Measurements from ENCODE around the gene DNAJC1.
A peak's percentile ranks its signal among the peaks of the same experiment; 100 is the strongest.

The DNAJC1 gene

GRCh38 chr10:21954132-21954531, 49.4 kb downstream of the DNAJC1 start:
- peak; percentile 8 for FAIRE-seq

GRCh38 chr10:21953585-21954057, 49.9 kb downstream of the DNAJC1 start:
- peak; percentile 98 for FAIRE-seq

GRCh38 chr10:21950566-21950965, 53.0 kb downstream of the DNAJC1 start:
- no peak for FAIRE-seq

- no peak for FAIRE-seq
Measured at GRCh38 chr10:21946946-21947345, 56.6 kb downstream of the DNAJC1 start.

- no peak for FAIRE-seq
Measured at GRCh38 chr10:21944727-21945386, 58.7 kb downstream of the DNAJC1 start.

- peak; percentile 83 for FAIRE-seq
Measured at GRCh38 chr10:21943633-21944265, 59.8 kb downstream of the DNAJC1 start.

- FAIRE-seq = no peak
Measured at GRCh38 chr10:21935439-21936023, 68.0 kb downstream of the DNAJC1 start.

GRCh38 chr10:21934307-21934706, 69.2 kb downstream of the DNAJC1 start:
- no peak for FAIRE-seq

- FAIRE-seq = peak; percentile 6
Measured at GRCh38 chr10:21929070-21929469, 74.5 kb downstream of the DNAJC1 start.

- FAIRE-seq = peak; percentile 61
Measured at GRCh38 chr10:21927631-21928353, 75.7 kb downstream of the DNAJC1 start.

GRCh38 chr10:21926949-21927348, 76.6 kb downstream of the DNAJC1 start:
- FAIRE-seq = peak; percentile 90

GRCh38 chr10:21926358-21926925, 77.1 kb downstream of the DNAJC1 start:
- no peak for FAIRE-seq

- FAIRE-seq = no peak
Measured at GRCh38 chr10:21925851-21926250, 77.7 kb downstream of the DNAJC1 start.

GRCh38 chr10:21924511-21924910, 79.0 kb downstream of the DNAJC1 start:
- FAIRE-seq = no peak

- no peak for FAIRE-seq
Measured at GRCh38 chr10:21920633-21921032, 82.9 kb downstream of the DNAJC1 start.

- FAIRE-seq = no peak
Measured at GRCh38 chr10:21919906-21920305, 83.6 kb downstream of the DNAJC1 start.

GRCh38 chr10:21919117-21919516, 84.4 kb downstream of the DNAJC1 start:
- no peak for FAIRE-seq

- FAIRE-seq = no peak
Measured at GRCh38 chr10:21912625-21913024, 90.9 kb downstream of the DNAJC1 start.

- no peak for FAIRE-seq
Measured at GRCh38 chr10:21910798-21911197, 92.7 kb downstream of the DNAJC1 start.

GRCh38 chr10:21907436-21907835, 96.1 kb downstream of the DNAJC1 start:
- FAIRE-seq = no peak

GRCh38 chr10:21904930-21905329, 98.6 kb downstream of the DNAJC1 start:
- no peak for FAIRE-seq

GRCh38 chr10:21899736-21900135, 103.8 kb downstream of the DNAJC1 start:
- FAIRE-seq = no peak

GRCh38 chr10:21895932-21896331, 107.6 kb downstream of the DNAJC1 start:
- FAIRE-seq = no peak

All from G401.6 (cell line).